Activated CD4-positive, alpha-beta T cell treated with anti-CD3 and anti-CD28 coated beads for 1 hour (primary cell): ENCODE data around the gene SDK1.

Experiments
- DNase-seq: peaks from one replicate; pipeline ENCODE4 v3.0.0-alpha.2; 2020

Gene SDK1

GRCh38 chr7:3844540-3845151 is 543.6 kb downstream of the SDK1 start:
- DNase-seq: no peak

- DNase-seq: no peak
Measured at GRCh38 chr7:3846738-3847137, 545.7 kb downstream of the SDK1 start.

- no peak for DNase-seq
Measured at GRCh38 chr7:3847336-3847735, 546.3 kb downstream of the SDK1 start.

GRCh38 chr7:3859431-3859830 is 558.4 kb downstream of the SDK1 start:
- no peak for DNase-seq

GRCh38 chr7:3860932-3861331 is 559.9 kb downstream of the SDK1 start:
- DNase-seq: no peak

GRCh38 chr7:3861386-3861785 is 560.3 kb downstream of the SDK1 start:
- no peak for DNase-seq

GRCh38 chr7:3861941-3862340 is 560.9 kb downstream of the SDK1 start:
- DNase-seq: no peak

GRCh38 chr7:3862774-3863173 is 561.7 kb downstream of the SDK1 start:
- no peak for DNase-seq

GRCh38 chr7:3866277-3866676 is 565.2 kb downstream of the SDK1 start:
- no peak for DNase-seq

GRCh38 chr7:3867863-3868262 is 566.8 kb downstream of the SDK1 start:
- DNase-seq: no peak

- DNase-seq: no peak
Measured at GRCh38 chr7:3879355-3880075, 578.5 kb downstream of the SDK1 start.

- no peak for DNase-seq
Measured at GRCh38 chr7:3880228-3880987, 579.4 kb downstream of the SDK1 start.

- DNase-seq: no peak
Measured at GRCh38 chr7:3882782-3883181, 581.7 kb downstream of the SDK1 start.

GRCh38 chr7:3884543-3884942 is 583.5 kb downstream of the SDK1 start:
- DNase-seq: no peak

GRCh38 chr7:3887096-3887690 is 586.1 kb downstream of the SDK1 start:
- DNase-seq: no peak

- DNase-seq: no peak
Measured at GRCh38 chr7:3888096-3888495, 587.0 kb downstream of the SDK1 start.

- DNase-seq: no peak
Measured at GRCh38 chr7:3892157-3892556, 591.1 kb downstream of the SDK1 start.

- no peak for DNase-seq
Measured at GRCh38 chr7:3892686-3893085, 591.6 kb downstream of the SDK1 start.

GRCh38 chr7:3893151-3893788 is 592.2 kb downstream of the SDK1 start:
- DNase-seq: no peak

GRCh38 chr7:3893789-3894153 is 592.7 kb downstream of the SDK1 start:
- no peak for DNase-seq

GRCh38 chr7:3895341-3896116 is 594.5 kb downstream of the SDK1 start:
- no peak for DNase-seq

GRCh38 chr7:3896169-3896765 is 595.2 kb downstream of the SDK1 start:
- DNase-seq: no peak
